Measurements from ENCODE around the gene CAMK1D. TPM values are rescaled to one million over a fixed set of nuclear protein-coding genes. Genes with fewer than 3 reads are reported as not detected.
"Not testable (repeated sequence)": the region's sequence is repeated elsewhere in the genome, so short reads cannot be mapped to it uniquely, and the experiment has no call there.

CAMK1D gene
- 10 to 100 TPM; 11.9 to 15.4 TPM for total RNA-seq

GRCh38 chr10:12348870-12349628 lies at the start of gene CAMK1D:
Gene CAMK1D (plus strand): TSS chr10:12349547.
- peak within 1 kb of the TSS; percentile 95 for H3K4me3 Mint-ChIP-seq
- H3K36me3 Mint-ChIP-seq = peaks cover 3% of the 10 kb centered on the region
- peaks cover 47% of the 10 kb centered on the region for H3K4me1 Mint-ChIP-seq
- H3K9me3 Mint-ChIP-seq = no peaks in the 10 kb centered on the region
- peak within 1 kb of the TSS; percentile 95 for H3K27ac Mint-ChIP-seq
- DNase-seq = peak; percentile 84
- no peaks in the 10 kb centered on the region for H3K27me3 Mint-ChIP-seq

- H3K4me1 Mint-ChIP-seq, H3K27ac Mint-ChIP-seq, H3K4me3 Mint-ChIP-seq, H3K27me3 Mint-ChIP-seq, H3K36me3 Mint-ChIP-seq, H3K9me3 Mint-ChIP-seq, DNase-seq: not testable (repeated sequence)
These were observed 48.3 kb upstream of the CAMK1D start for GRCh38 chr10:12301036-12301435.

DNA sequence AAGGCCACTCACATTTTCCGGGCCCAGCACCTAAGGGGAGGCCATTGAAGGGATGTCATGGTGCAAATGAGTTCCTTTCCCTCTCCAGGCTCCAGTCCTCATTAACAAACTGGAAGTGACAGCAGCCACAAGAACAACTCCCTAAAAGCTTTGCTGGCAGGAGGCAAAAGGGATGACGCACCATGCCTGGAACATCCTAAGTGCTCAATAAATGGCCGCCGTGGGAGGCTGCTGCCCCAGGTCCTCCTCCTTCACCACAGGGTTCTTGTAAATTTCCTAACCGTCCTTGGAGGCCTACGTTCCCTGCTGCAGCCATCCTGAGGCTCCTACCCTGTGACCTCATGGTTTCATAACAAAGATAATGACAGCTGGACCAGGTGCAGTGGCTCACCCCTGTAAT lies 41.3 kb upstream of the CAMK1D start:
- Mint-ChIP-seq H3K27ac (no peak overlapping the region), H3K4me1 (peaks cover 3% of the 10 kb centered on the region)

GRCh38 chr10:12308736-12309375 lies 40.5 kb upstream of the CAMK1D start:
- peaks cover 3% of the 10 kb centered on the region for H3K4me1 Mint-ChIP-seq
- DNase-seq = no peak

More for the DNA sequence above, 41.3 kb upstream of the CAMK1D start:
- no peak overlapping the region for H3K4me3 Mint-ChIP-seq
- no peaks in the 10 kb centered on the region for H3K27me3 Mint-ChIP-seq
- peaks cover 1% of the 10 kb centered on the region for H3K9me3 Mint-ChIP-seq
- DNase-seq = no peak
- no peaks in the 10 kb centered on the region for H3K36me3 Mint-ChIP-seq

GRCh38 chr10:12309783-12310182 lies 39.6 kb upstream of the CAMK1D start:
- H3K27me3 Mint-ChIP-seq, H3K4me1 Mint-ChIP-seq, H3K9me3 Mint-ChIP-seq, H3K4me3 Mint-ChIP-seq, H3K27ac Mint-ChIP-seq, DNase-seq, H3K36me3 Mint-ChIP-seq: not testable (repeated sequence)

More at GRCh38 chr10:12308736-12309375, 40.5 kb upstream of the CAMK1D start:
- no peak overlapping the region for H3K27ac Mint-ChIP-seq
- H3K9me3 Mint-ChIP-seq = peaks cover 1% of the 10 kb centered on the region
- no peaks in the 10 kb centered on the region for H3K36me3 Mint-ChIP-seq
- no peaks in the 10 kb centered on the region for H3K27me3 Mint-ChIP-seq
- H3K4me3 Mint-ChIP-seq = no peak overlapping the region

GRCh38 chr10:12314836-12315235 lies 34.5 kb upstream of the CAMK1D start:
- DNase-seq = no peak
- H3K4me3 Mint-ChIP-seq = no peak overlapping the region
- H3K36me3 Mint-ChIP-seq = no peaks in the 10 kb centered on the region
- H3K4me1 Mint-ChIP-seq = no peaks in the 10 kb centered on the region
- H3K9me3 Mint-ChIP-seq = peaks cover under 1% of the 10 kb centered on the region
- H3K27me3 Mint-ChIP-seq = no peaks in the 10 kb centered on the region
- no peak overlapping the region for H3K27ac Mint-ChIP-seq

DNA sequence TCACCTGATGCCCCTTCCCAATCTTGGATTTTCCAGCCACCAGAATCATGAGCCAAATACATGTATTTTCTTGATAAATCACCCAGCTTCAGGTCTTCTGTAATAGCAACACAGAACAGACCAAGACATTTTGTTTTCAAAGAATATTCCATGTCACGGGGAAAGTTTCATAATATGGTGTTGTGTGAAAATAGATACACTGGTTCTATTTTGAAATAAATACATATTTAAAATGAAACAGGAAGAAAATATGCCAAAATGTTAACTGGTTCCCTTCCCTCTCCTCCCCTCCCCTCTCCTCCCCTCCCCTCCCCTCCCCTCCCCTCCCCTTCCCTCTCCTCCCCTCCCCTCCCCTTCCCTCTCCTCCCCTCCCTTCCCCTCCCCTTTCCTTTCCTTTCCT lies 30.3 kb upstream of the CAMK1D start:
- no peak for DNase-seq
- no peaks in the 10 kb centered on the region for H3K27me3 Mint-ChIP-seq
- H3K27ac Mint-ChIP-seq = no peak overlapping the region
- no peaks in the 10 kb centered on the region for H3K9me3 Mint-ChIP-seq
- H3K4me3 Mint-ChIP-seq = no peak overlapping the region
- H3K36me3 Mint-ChIP-seq = no peaks in the 10 kb centered on the region
- peaks cover 3% of the 10 kb centered on the region for H3K4me1 Mint-ChIP-seq

- H3K27ac Mint-ChIP-seq = no peak overlapping the region
- H3K27me3 Mint-ChIP-seq = peaks cover under 1% of the 10 kb centered on the region
- H3K4me3 Mint-ChIP-seq = no peak overlapping the region
- DNase-seq = no peak
- no peaks in the 10 kb centered on the region for H3K9me3 Mint-ChIP-seq
- peaks cover 3% of the 10 kb centered on the region for H3K4me1 Mint-ChIP-seq
- no peaks in the 10 kb centered on the region for H3K36me3 Mint-ChIP-seq
These were observed 28.5 kb upstream of the CAMK1D start for GRCh38 chr10:12320892-12321291.

DNA sequence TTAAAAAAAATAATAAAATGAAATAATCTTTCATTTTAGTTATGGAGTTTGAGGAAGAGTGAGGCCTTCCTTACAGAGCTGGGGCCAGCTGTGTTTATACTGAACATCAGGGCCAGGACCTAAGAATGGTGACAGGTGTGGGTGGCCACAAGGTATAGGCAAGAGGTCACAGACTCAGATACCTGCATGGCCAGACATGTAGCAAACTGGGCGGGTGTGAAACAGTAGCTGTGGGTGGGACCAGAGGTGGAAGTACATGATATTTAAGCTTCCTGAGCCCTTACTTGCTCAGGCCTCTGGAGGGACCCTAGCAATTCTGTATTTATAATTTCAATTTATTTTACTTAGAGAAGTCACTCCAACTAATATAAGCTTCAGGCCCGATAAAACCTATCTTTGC lies 27.7 kb upstream of the CAMK1D start:
- Mint-ChIP-seq H3K27me3 (peaks cover 5% of the 10 kb centered on the region), H3K27ac (no peak overlapping the region), H3K4me1 (peaks cover 8% of the 10 kb centered on the region), H3K9me3 (no peaks in the 10 kb centered on the region), H3K36me3 (no peaks in the 10 kb centered on the region), H3K4me3 (no peak overlapping the region)
- DNase-seq = no peak

DNA sequence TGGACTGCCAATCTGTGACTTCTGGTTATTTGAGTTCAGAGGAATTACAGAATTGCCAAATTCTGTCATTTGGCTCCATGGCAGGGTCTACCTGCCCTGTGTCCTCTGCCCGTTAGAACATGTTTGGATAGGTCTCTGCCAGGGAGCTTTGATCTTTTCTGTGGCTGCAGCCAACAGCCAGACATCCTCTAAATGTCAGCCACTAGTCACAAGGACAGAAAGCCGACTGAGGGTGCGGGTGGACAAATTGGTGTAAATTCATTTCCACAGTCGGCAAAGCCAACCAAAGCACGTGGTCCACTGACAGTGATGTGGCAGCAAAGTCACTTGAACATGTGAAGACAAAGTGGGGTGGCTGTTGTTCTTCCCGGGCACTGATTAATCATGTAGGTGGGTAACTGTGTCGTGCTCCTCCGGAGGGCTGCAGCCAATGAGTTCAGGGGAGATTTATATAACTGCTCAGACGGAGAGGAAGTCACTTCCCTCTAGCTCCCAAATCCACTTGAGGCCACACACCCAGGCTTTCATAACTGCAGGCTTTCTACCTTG lies 26.7 kb upstream of the CAMK1D start:
- no peak overlapping the region for H3K4me3 Mint-ChIP-seq
- no peak overlapping the region for H3K27ac Mint-ChIP-seq
- DNase-seq = no peak
- H3K9me3 Mint-ChIP-seq = no peaks in the 10 kb centered on the region
- H3K4me1 Mint-ChIP-seq = peaks cover 8% of the 10 kb centered on the region
- peaks cover 5% of the 10 kb centered on the region for H3K27me3 Mint-ChIP-seq
- no peaks in the 10 kb centered on the region for H3K36me3 Mint-ChIP-seq

- H3K4me1 Mint-ChIP-seq = peaks cover 8% of the 10 kb centered on the region
- no peaks in the 10 kb centered on the region for H3K9me3 Mint-ChIP-seq
- no peak overlapping the region for H3K4me3 Mint-ChIP-seq
These were observed 24.8 kb upstream of the CAMK1D start for GRCh38 chr10:12324530-12324929.

DNA sequence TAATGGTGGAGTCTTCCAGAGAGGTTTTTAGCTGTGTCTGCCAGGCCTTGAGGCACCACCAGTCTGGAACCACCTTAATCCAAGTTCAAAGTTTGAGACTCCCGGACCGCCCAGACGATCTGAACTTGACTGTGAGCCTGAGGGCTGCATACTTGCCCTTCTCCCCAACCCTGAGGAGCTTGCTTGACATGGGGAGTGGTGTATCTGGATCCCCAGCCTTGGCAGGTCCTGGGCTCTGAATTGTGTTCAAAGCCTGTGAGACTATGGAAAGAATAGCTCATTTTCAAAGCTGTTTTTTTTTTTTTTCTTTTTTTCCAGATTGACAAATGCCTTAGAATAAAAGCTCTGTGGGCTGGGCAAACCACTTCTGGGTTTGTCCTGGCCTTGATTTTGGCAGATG lies 22.3 kb upstream of the CAMK1D start:
- DNase-seq = no peak
- Mint-ChIP-seq H3K4me1 (peaks cover 8% of the 10 kb centered on the region), H3K36me3 (no peaks in the 10 kb centered on the region), H3K9me3 (no peaks in the 10 kb centered on the region), H3K27ac (no peak overlapping the region), H3K4me3 (no peak overlapping the region), H3K27me3 (peaks cover 5% of the 10 kb centered on the region)

More at GRCh38 chr10:12324530-12324929, 24.8 kb upstream of the CAMK1D start:
- Mint-ChIP-seq H3K36me3 (no peaks in the 10 kb centered on the region), H3K27ac (no peak overlapping the region), H3K27me3 (peaks cover 5% of the 10 kb centered on the region)
- DNase-seq = no peak

GRCh38 chr10:12327476-12327875 lies 21.9 kb upstream of the CAMK1D start:
- peaks cover 5% of the 10 kb centered on the region for H3K27me3 Mint-ChIP-seq

DNA sequence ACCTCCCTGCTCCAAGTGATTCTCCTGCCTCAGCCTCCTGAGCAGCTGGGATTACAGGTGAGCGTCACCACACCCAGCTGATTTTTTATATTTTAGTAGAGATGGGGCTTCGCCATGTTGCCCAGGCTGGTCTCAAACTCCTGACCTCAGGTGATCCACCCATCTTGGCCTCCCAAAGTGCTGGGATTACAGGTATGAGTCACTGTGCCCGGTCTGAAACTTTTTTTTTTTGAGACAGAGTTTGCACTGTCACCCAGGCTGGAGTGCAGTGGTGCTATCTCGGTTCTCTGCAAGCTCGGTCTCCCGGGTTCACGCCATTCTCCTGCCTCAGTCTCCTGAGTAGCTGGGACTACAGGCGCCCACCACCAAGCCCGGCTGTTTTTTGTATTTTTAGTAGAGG lies 21.0 kb upstream of the CAMK1D start:
- H3K9me3 Mint-ChIP-seq, H3K4me3 Mint-ChIP-seq, DNase-seq, H3K4me1 Mint-ChIP-seq, H3K36me3 Mint-ChIP-seq, H3K27me3 Mint-ChIP-seq, H3K27ac Mint-ChIP-seq: not testable (repeated sequence)

More at GRCh38 chr10:12327476-12327875, 21.9 kb upstream of the CAMK1D start:
- Mint-ChIP-seq H3K4me3 (no peak overlapping the region), H3K27ac (no peak overlapping the region), H3K4me1 (peaks cover 8% of the 10 kb centered on the region), H3K36me3 (no peaks in the 10 kb centered on the region), H3K9me3 (no peaks in the 10 kb centered on the region)
- no peak for DNase-seq

DNA sequence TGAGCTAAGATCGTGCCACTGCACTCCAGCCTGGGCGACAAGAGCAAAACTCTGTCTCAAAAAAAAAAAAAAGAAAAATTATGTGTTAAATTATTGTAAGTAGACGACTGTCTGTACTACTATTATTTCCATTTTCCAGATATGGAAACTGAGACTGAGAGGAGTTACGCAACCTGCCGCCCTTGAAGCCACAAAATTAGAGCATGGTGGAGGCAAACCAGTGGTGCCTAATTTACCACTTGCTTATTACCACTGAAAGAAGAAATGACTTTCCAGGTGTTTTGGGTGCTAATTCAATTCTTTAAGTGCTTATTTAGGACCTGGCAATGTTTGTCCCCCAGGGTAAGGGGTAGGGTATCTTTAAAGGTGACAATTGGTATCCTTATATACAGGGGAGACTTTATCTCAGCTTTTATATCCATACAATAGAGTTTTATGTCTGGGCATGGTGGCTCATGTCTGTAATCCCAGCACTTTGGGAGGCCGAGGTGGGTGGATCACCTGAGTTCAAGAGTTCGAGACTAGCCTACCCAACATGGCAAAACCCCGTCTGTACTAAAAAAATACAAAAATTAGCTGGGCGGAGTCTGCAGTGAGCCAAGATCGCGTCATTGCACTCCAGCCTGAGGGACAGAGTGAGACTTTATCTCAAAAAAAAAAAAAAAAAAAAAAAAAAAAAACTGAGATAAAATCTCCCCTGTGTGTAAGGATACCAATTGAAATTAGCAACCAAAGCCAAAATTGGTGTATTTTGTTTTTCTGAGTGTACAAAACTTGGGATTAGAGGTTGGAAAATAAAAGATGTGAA lies 16.6 kb upstream of the CAMK1D start:
- no peak overlapping the region for H3K27ac Mint-ChIP-seq
- DNase-seq = no peak
- no peak overlapping the region for H3K4me3 Mint-ChIP-seq
- no peaks in the 10 kb centered on the region for H3K36me3 Mint-ChIP-seq
- H3K27me3 Mint-ChIP-seq = no peaks in the 10 kb centered on the region
- no peaks in the 10 kb centered on the region for H3K9me3 Mint-ChIP-seq
- H3K4me1 Mint-ChIP-seq = peaks cover 9% of the 10 kb centered on the region
